Urinary bladder (tissue), 4 donors: Measurements from ENCODE around the gene PRH1. TPM values are rescaled to one million over a fixed set of nuclear protein-coding genes. Genes with fewer than 3 reads are reported as not detected.

ENCODE experiments used
- DNase-seq: peaks from one replicate; pipeline ENCODE4 v3.0.0-alpha.2; 2015; ENCODE audit errors: extremely low spot score
- H3K27ac ChIP-seq: one replicate; pipeline ENCODE4 v1.5.1; 2013; ENCODE audit warnings: low read depth, mild to moderate bottlenecking, moderate library complexity
- H3K36me3 ChIP-seq: one replicate; pipeline ENCODE4 v1.6.1; 2013; ENCODE audit warnings: mild to moderate bottlenecking, moderate library complexity; ENCODE audit not compliant: insufficient read depth
- H3K4me1 ChIP-seq: one replicate; pipeline ENCODE4 v1.6.1; 2013; ENCODE audit warnings: mild to moderate bottlenecking, moderate library complexity; ENCODE audit not compliant: insufficient read depth
- H3K4me3 ChIP-seq: one replicate; pipeline ENCODE4 v1.5.1; 2013; ENCODE audit warnings: low read depth, low read length
- WGBS: extraction: QIAGEN DNeasy Blood & Tissue Kit; methylation state at CpG from one replicate; pipeline ENCODE4 v1.1.7; 2013; 5-methylcytosine and 5-hydroxymethylcytosine counted together
- polyA plus RNA-seq: library from polyadenylated mRNA; stranded (reverse); fragments of 200-250 nt; gene quantifications from one replicate; pipeline ENCODE4 v1.2.3, GENCODE V29; 2013
- small RNA-seq: library from RNA; depleted of rRNA; stranded (forward); fragments of <200 nt; gene quantifications from one replicate; pipeline ENCODE3, GENCODE V24; 2014
- total RNA-seq: library from RNA; depleted of rRNA; stranded (reverse); fragments of >200 nt; gene quantifications from one replicate; pipeline ENCODE4 v1.2.3, GENCODE V29; 2014
- donor health status: healthy with polysubstance abuse.
- donor health status: healthy.

The PRH1 gene
- total and polyA plus RNA-seq, 2 donors = 4.5 to 103 TPM

- no peak overlapping the region for H3K27ac ChIP-seq
- DNase-seq = no peak
- 81% methylated on average over 2 of the region's 2 CpGs for WGBS
- no peaks in the 10 kb centered on the region for H3K36me3 ChIP-seq
- H3K4me3 ChIP-seq = no peak overlapping the region
- no peaks in the 10 kb centered on the region for H3K4me1 ChIP-seq
These were observed 16.7 kb downstream of the PRH1 start for GRCh38 chr12:10867381-10867780.

- Histone ChIP-seq H3K27ac (no peak overlapping the region), H3K4me3 (no peak overlapping the region), H3K4me1 (no peaks in the 10 kb centered on the region), H3K36me3 (no peaks in the 10 kb centered on the region)
- 98% methylated on average over 2 of the region's 2 CpGs for WGBS
- no peak for DNase-seq
These were observed 20.4 kb downstream of the PRH1 start for GRCh38 chr12:10863512-10864218.

GRCh38 chr12:10861366-10861765 lies 22.7 kb downstream of the PRH1 start:
- Histone ChIP-seq H3K4me1 (no peaks in the 10 kb centered on the region), H3K27ac (no peak overlapping the region), H3K36me3 (no peaks in the 10 kb centered on the region), H3K4me3 (no peak overlapping the region)
- DNase-seq = no peak
- 79% methylated on average over 2 of the region's 2 CpGs for WGBS

GRCh38 chr12:10855807-10856206 lies 28.2 kb downstream of the PRH1 start:
- Histone ChIP-seq H3K27ac (no peak overlapping the region), H3K4me1 (no peaks in the 10 kb centered on the region), H3K36me3 (peaks cover 2% of the 10 kb centered on the region), H3K4me3 (no peak overlapping the region)
- 98% methylated on average over 2 of the region's 2 CpGs for WGBS
- no peak for DNase-seq

- Histone ChIP-seq H3K36me3 (peaks cover 2% of the 10 kb centered on the region), H3K4me3 (no peak overlapping the region), H3K4me1 (no peaks in the 10 kb centered on the region), H3K27ac (no peak overlapping the region)
- 80% methylated on average over 2 of the region's 2 CpGs for WGBS
- DNase-seq = no peak
These were observed 30.3 kb downstream of the PRH1 start for GRCh38 chr12:10853776-10854175.

- 64% methylated on average over 4 of the region's 4 CpGs for WGBS
- no peak for DNase-seq
- no peaks in the 10 kb centered on the region for H3K4me1 ChIP-seq
- H3K4me3 ChIP-seq = no peak overlapping the region
- H3K36me3 ChIP-seq = peaks cover 2% of the 10 kb centered on the region
- H3K27ac ChIP-seq = no peak overlapping the region
These were observed 32.7 kb downstream of the PRH1 start for GRCh38 chr12:10851243-10851858.

- Histone ChIP-seq H3K4me1 (no peaks in the 10 kb centered on the region), H3K4me3 (no peak within 1 kb of the TSS), H3K36me3 (peaks cover 2% of the 10 kb centered on the region), H3K27ac (no peak within 1 kb of the TSS)
- 90% methylated on average over 4 of the region's 4 CpGs for WGBS
- DNase-seq = no peak
These were observed 34.6 kb downstream of the PRH1 start, which contains the start of gene PRR4 for GRCh38 chr12:10849425-10849878. Gene PRR4 (minus strand): TSS chr12:10849475. CDS start chr12:10849437, 38 bp downstream.

GRCh38 chr12:10847744-10848143 lies 36.3 kb downstream of the PRH1 start:
- DNase-seq = no peak
- peaks cover 2% of the 10 kb centered on the region for H3K36me3 ChIP-seq
- H3K4me1 ChIP-seq = no peaks in the 10 kb centered on the region
- no peak overlapping the region for H3K4me3 ChIP-seq
- H3K27ac ChIP-seq = no peak overlapping the region
- 63% methylated on average over 2 of the region's 2 CpGs for WGBS

GRCh38 chr12:10842862-10843261 lies 41.2 kb downstream of the PRH1 start:
- no peak for DNase-seq
- 94% methylated on average over 2 of the region's 2 CpGs for WGBS
- Histone ChIP-seq H3K4me3 (no peak overlapping the region), H3K4me1 (no peaks in the 10 kb centered on the region), H3K36me3 (no peaks in the 10 kb centered on the region), H3K27ac (no peak overlapping the region)

GRCh38 chr12:10838461-10838860 lies 45.6 kb downstream of the PRH1 start:
- 84% methylated on average over 3 of the region's 3 CpGs for WGBS
- H3K4me3 ChIP-seq = no peak overlapping the region
- DNase-seq = no peak
- H3K36me3 ChIP-seq = no peaks in the 10 kb centered on the region
- H3K4me1 ChIP-seq = no peaks in the 10 kb centered on the region
- no peak overlapping the region for H3K27ac ChIP-seq

Small RNA genes within 50 kb of the gene (small RNA-seq; reads per million reads assigned to genes)
- gene PRR4 = not detected

Other genes with a start within 250 kb of the PRH1 start
- gene STYK1, start 210.2 kb downstream of the PRH1 start, total RNA-seq = 5.0 TPM
- 1.1 TPM for gene STYK1, start 210.2 kb downstream of the PRH1 start, polyA plus RNA-seq
- gene YBX3, start 160.9 kb downstream of the PRH1 start, total RNA-seq = 100.0 TPM
- 523 TPM for gene YBX3, start 160.9 kb downstream of the PRH1 start, polyA plus RNA-seq
- gene TAS2R7, start 81.6 kb downstream of the PRH1 start, total RNA-seq = not detected
- not detected for gene TAS2R7, start 81.6 kb downstream of the PRH1 start, polyA plus RNA-seq
- 0.58 TPM for gene TAS2R8, start 77.0 kb downstream of the PRH1 start, total RNA-seq
- not detected for gene TAS2R8, start 77.0 kb downstream of the PRH1 start, polyA plus RNA-seq
- 0.37 TPM for gene TAS2R9, start 74.1 kb downstream of the PRH1 start, total RNA-seq
- not detected for gene TAS2R9, start 74.1 kb downstream of the PRH1 start, polyA plus RNA-seq
- 7.8 TPM for gene TAS2R10, start 57.9 kb downstream of the PRH1 start, total RNA-seq
- not detected for gene TAS2R10, start 57.9 kb downstream of the PRH1 start, polyA plus RNA-seq
- 4.4 TPM for gene PRR4, start 34.8 kb downstream of the PRH1 start, total RNA-seq
- 2.0 TPM for gene PRR4, start 34.8 kb downstream of the PRH1 start, polyA plus RNA-seq
- 14.3 TPM for gene TAS2R13, start 25.3 kb upstream of the PRH1 start, total RNA-seq
- not detected for gene TAS2R13, start 25.3 kb upstream of the PRH1 start, polyA plus RNA-seq
- not detected for gene PRH2, start 45.0 kb upstream of the PRH1 start, total RNA-seq
- gene PRH2, start 45.0 kb upstream of the PRH1 start, polyA plus RNA-seq = not detected
- 20.3 TPM for gene TAS2R14, start 55.0 kb upstream of the PRH1 start, total RNA-seq
- 1.2 TPM for gene TAS2R14, start 55.0 kb upstream of the PRH1 start, polyA plus RNA-seq
- 20.0 TPM for gene TAS2R50, start 102.7 kb upstream of the PRH1 start, total RNA-seq
- not detected for gene TAS2R50, start 102.7 kb upstream of the PRH1 start, polyA plus RNA-seq
- 23.7 TPM for gene TAS2R20, start 114.0 kb upstream of the PRH1 start, total RNA-seq
- gene TAS2R20, start 114.0 kb upstream of the PRH1 start, polyA plus RNA-seq = 0.22 TPM
- 24.5 TPM for gene TAS2R19, start 138.4 kb upstream of the PRH1 start, total RNA-seq
- gene TAS2R19, start 138.4 kb upstream of the PRH1 start, polyA plus RNA-seq = 0.24 TPM
- 27.1 TPM for gene TAS2R31, start 147.2 kb upstream of the PRH1 start, total RNA-seq
- gene TAS2R31, start 147.2 kb upstream of the PRH1 start, polyA plus RNA-seq = 0.15 TPM
- gene TAS2R46, start 178.0 kb upstream of the PRH1 start, total RNA-seq = 11.7 TPM
- gene TAS2R46, start 178.0 kb upstream of the PRH1 start, polyA plus RNA-seq = not detected
- gene TAS2R43, start 208.1 kb upstream of the PRH1 start, total RNA-seq = 23.7 TPM
- not detected for gene TAS2R43, start 208.1 kb upstream of the PRH1 start, polyA plus RNA-seq